IgD-negative memory B cell (primary cell): ENCODE measurements around the gene ZNF831. TPM values are rescaled to one million over a fixed set of nuclear protein-coding genes. Genes with fewer than 3 reads are reported as not detected.

Experiments
- H3K27ac Mint-ChIP-seq, 3 donors: one replicate each; pipeline ENCODE4 v1.8.0; 2020 to 2022; ENCODE audit warnings: mild to moderate bottlenecking in 3 of 3, mixed read lengths in 3 of 3, moderate library complexity in 1 of 3
- H3K27me3 Mint-ChIP-seq: one replicate; pipeline ENCODE4 v1.8.0; 2021; ENCODE audit warnings: mixed read lengths
- H3K36me3 Mint-ChIP-seq: one replicate; pipeline ENCODE4 v1.8.0; 2020; ENCODE audit warnings: mild to moderate bottlenecking, mixed read lengths
- H3K4me1 Mint-ChIP-seq, 3 donors: one replicate each; pipeline ENCODE4 v1.8.0; 2020 to 2022; ENCODE audit warnings: mixed read lengths in 3 of 3, mild to moderate bottlenecking in 1 of 3
- H3K4me3 Mint-ChIP-seq, 4 donors: one replicate each; pipeline ENCODE4 v1.8.0; 2020 to 2022; ENCODE audit warnings: mild to moderate bottlenecking in 4 of 4, mixed read lengths in 4 of 4, moderate library complexity in 3 of 4
- H3K9me3 Mint-ChIP-seq, 3 donors: one replicate each; pipeline ENCODE4 v1.8.0; 2020 to 2021; ENCODE audit warnings: mixed read lengths in 3 of 3, mild to moderate bottlenecking in 1 of 3
- polyA plus RNA-seq: library from polyadenylated mRNA; unstranded; fragments of 300-500 nt; fragmentation: Illumina TruSeq; gene quantifications from one replicate; pipeline ENCODE4 v1.2.3, GENCODE V29; 2021

Gene ZNF831
- 1.2 TPM for polyA plus RNA-seq

GRCh38 chr20:59163631-59164530 lies at the start of gene ZNF831:
ZNF831 (plus strand) TSS chr20:59163821; CDS start chr20:59191020, 27,199 bp downstream.
- H3K27me3 Mint-ChIP-seq, result peaks cover 5% of the 10 kb centered on the region
- H3K4me1 Mint-ChIP-seq, result peaks cover 41 to 52% (median 45%) of the 10 kb centered on the region in 3 donors
- peak within 1 kb of the TSS; percentile 72 to 98 (median 94) for H3K27ac Mint-ChIP-seq
- no peaks in the 10 kb centered on the region for H3K36me3 Mint-ChIP-seq
- peak within 1 kb of the TSS; percentile 66 to 96 (median 81) for H3K4me3 Mint-ChIP-seq
- peaks cover 0 to 1% (median 0%) of the 10 kb centered on the region in 3 donors for H3K9me3 Mint-ChIP-seq

GRCh38 chr20:59117526-59117925 lies 46.1 kb upstream of the ZNF831 start:
- no peaks in the 10 kb centered on the region for H3K27me3 Mint-ChIP-seq
- H3K36me3 Mint-ChIP-seq, result no peaks in the 10 kb centered on the region
- H3K4me3 Mint-ChIP-seq, result no peak overlapping the region
- peaks cover 24 to 27% (median 27%) of the 10 kb centered on the region in 3 donors for H3K4me1 Mint-ChIP-seq
- H3K27ac Mint-ChIP-seq, result peak overlapping the region in 1 of 3 donors; percentile 15
- H3K9me3 Mint-ChIP-seq, result peaks cover 0 to under 1% (median 0%) of the 10 kb centered on the region in 3 donors

GRCh38 chr20:59118855-59119254 lies 44.8 kb upstream of the ZNF831 start:
- H3K9me3 Mint-ChIP-seq, result no peaks in the 10 kb centered on the region
- H3K27ac Mint-ChIP-seq, result no peak overlapping the region
- H3K4me3 Mint-ChIP-seq, result no peak overlapping the region
- H3K27me3 Mint-ChIP-seq, result no peaks in the 10 kb centered on the region
- H3K4me1 Mint-ChIP-seq, result peaks cover 37 to 40% (median 39%) of the 10 kb centered on the region in 3 donors
- H3K36me3 Mint-ChIP-seq, result no peaks in the 10 kb centered on the region

DNA sequence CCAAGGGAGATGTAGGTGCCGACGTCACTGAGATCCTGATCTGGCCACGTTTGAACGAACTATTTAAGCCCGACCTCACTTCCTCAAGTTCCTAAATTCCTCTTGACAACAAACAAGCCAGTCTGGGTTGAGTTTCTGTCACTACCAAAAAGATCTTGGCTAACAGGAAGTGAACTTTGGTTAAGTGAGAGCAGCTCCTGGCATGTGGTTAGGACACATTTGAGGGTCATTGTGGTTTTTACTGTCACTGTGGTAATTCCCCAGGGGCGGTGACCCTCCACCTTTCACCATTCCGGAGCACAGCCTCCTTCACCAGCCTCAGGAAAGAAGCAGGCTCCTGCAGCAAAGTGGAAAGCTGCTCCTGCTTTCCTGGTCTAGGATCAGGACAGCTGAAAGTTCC lies 43.1 kb upstream of the ZNF831 start:
- Mint-ChIP-seq H3K9me3 (no peaks in the 10 kb centered on the region), H3K4me3 (peak overlapping the region in 1 of 4 donors; percentile 78), H3K36me3 (no peaks in the 10 kb centered on the region), H3K27me3 (no peaks in the 10 kb centered on the region), H3K4me1 (peaks cover 40 to 45% (median 45%) of the 10 kb centered on the region in 3 donors), H3K27ac (peak overlapping the region; percentile 48 to 68 (median 68))

DNA sequence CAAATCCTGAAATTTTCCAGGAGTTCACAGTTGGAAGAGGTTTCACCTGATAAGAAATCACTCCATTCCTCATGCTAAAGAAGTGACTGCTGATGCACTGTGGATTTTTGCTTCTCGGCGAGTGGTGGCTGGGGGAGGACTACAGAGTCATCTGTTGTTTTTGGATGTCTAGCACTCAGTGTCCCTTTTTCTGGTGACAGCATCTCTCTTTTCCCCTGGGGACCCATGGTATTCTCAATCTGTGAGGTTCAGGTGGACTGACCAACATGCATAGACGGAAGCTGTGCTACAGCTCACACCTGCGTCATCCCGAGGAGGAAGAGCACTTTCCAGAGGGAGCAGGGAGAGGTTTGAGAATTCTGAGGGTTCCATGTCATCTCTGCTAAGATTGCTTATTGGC lies 42.7 kb upstream of the ZNF831 start:
- H3K4me3 Mint-ChIP-seq, result peak overlapping the region; percentile 27 to 96 (median 54)
- H3K4me1 Mint-ChIP-seq, result peaks cover 40 to 45% (median 45%) of the 10 kb centered on the region in 3 donors
- H3K36me3 Mint-ChIP-seq, result no peaks in the 10 kb centered on the region
- H3K27me3 Mint-ChIP-seq, result no peaks in the 10 kb centered on the region
- H3K27ac Mint-ChIP-seq, result peak overlapping the region; percentile 48 to 74 (median 68)
- no peaks in the 10 kb centered on the region for H3K9me3 Mint-ChIP-seq

- Mint-ChIP-seq H3K27ac (peak overlapping the region; percentile 68 to 95 (median 80)), H3K4me1 (peaks cover 45 to 53% (median 47%) of the 10 kb centered on the region in 3 donors), H3K27me3 (no peaks in the 10 kb centered on the region), H3K4me3 (peak overlapping the region in 3 of 4 donors; percentile 34 to 96 (median 69)), H3K36me3 (no peaks in the 10 kb centered on the region), H3K9me3 (no peaks in the 10 kb centered on the region)
Measured at GRCh38 chr20:59121714-59122565, 41.7 kb upstream of the ZNF831 start.

DNA sequence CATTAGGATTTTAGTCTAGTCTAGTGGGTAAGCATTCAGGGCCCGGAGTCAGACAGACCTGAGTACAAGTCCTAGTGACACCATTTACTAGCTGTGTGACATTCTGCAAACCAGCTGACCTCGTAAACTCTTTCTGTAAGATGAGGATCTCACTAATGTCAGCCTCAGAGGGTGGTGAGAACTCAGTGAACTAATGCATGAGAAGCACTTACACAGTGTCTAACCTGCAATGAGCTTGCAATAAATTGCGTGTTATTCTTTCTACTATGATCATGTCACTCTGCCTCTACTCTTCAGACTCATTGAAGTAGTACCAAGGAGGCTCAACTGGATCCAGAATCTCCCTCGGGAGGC lies 41.1 kb upstream of the ZNF831 start:
- Mint-ChIP-seq H3K27me3 (peaks cover 2% of the 10 kb centered on the region), H3K4me1 (peaks cover 47 to 59% (median 51%) of the 10 kb centered on the region in 3 donors), H3K27ac (peak overlapping the region; percentile 76 to 97 (median 95)), H3K36me3 (no peaks in the 10 kb centered on the region), H3K4me3 (peak overlapping the region; percentile 69 to 96 (median 88)), H3K9me3 (no peaks in the 10 kb centered on the region)

DNA sequence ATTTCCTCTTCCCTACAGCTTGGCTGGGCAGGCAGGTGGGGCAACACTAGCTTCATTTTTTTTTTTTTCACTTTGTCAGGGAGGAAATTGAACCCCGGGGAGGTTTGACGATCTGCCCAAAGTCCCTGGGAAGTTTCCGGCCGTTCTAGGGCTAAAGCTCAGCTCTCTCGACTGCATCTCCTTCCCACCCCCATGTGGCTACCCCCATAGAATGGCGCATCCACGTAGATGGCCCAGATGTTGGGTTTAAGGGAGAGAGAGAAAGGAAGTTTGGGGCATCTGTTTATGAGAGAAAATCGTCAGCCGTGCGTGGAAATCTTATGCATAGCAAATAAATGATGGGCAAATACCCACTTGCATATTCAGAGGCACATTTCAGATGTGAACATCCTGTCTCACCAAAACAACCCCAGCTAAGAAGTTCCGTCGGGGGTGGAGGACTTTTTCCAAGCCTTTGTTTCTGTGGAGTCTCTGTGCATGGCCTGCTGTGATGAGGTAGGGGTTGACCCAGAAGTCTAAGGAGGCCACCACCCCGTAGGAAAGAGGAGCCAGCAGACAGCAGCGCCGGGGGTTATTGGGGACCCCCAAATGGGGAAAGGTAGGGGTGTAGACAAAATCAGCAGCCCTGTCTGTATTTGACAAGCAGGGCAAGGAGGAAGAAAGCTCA lies 40.5 kb upstream of the ZNF831 start:
- Mint-ChIP-seq H3K4me3 (peak overlapping the region; percentile 69 to 96 (median 88)), H3K36me3 (no peaks in the 10 kb centered on the region), H3K27ac (peak overlapping the region; percentile 76 to 97 (median 95)), H3K4me1 (peaks cover 47 to 64% (median 51%) of the 10 kb centered on the region in 3 donors), H3K9me3 (no peaks in the 10 kb centered on the region), H3K27me3 (peaks cover 3% of the 10 kb centered on the region)

DNA sequence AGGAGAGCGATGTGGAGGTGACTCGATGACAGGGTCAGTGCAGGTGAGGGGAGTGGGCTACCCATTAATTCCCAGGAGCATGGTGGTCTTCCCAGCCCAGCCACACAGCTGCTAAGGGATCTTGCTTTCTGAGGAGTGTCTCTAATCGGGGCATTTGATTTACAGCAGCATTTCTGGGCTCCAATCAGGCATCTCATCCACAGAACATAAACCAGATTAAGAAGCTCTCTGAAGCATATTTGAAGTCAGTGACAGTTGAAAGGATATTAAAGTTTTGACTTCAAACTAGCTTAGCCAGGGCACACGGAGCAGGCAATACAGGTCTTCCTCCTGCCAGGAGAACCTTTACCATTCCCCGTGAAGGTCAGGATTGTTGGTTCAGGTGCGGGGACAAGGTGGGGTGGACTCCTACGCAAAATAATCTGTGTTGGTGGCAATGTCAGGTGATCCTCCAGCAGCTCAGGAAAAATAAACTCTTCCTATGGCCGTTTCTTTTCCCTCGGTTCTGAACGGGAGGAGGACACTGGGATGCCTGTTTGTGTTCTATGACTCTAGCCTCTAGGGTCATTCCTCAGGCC lies 39.9 kb upstream of the ZNF831 start:
- Mint-ChIP-seq H3K27me3 (peaks cover 3% of the 10 kb centered on the region), H3K27ac (peak overlapping the region; percentile 76 to 97 (median 95)), H3K9me3 (no peaks in the 10 kb centered on the region), H3K4me3 (peak overlapping the region; percentile 69 to 96 (median 88)), H3K36me3 (no peaks in the 10 kb centered on the region), H3K4me1 (peaks cover 47 to 64% (median 54%) of the 10 kb centered on the region in 3 donors)

DNA sequence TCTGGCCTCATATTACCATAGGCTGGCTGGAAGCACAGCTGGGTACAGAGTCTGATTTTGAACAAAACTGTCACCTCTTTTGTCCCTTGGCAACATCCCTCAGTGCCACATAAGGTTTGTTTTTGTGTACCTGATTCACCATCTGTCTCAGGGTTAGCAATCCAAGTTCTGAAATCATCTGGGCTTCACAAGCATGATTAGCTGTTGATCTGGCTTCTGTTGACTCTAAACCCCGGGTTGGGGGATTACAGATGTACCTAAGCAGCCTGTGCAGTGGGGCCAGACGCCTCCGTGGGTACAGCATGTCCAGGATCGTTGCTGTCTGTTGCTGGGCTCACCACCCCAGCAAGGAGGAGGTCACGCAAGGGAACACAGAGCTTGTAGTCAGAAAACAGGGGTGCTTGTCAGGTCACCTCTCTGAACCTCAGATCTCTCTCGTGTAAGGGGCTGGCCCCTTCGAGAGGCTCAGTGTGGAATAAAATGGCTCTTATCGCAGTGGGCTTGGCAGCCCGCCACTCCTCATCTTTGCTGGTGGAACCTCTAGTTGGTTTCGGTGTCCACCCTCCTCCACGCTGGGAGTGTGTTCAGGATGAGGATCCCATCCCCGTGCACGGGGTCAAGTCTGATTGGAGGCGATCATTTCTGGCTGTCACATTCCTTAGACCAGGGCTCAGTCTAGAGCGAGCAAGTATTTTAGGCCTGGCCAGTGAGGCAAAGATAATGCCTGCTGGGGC lies 39.2 kb upstream of the ZNF831 start:
- peaks cover 3% of the 10 kb centered on the region for H3K27me3 Mint-ChIP-seq
- H3K9me3 Mint-ChIP-seq, result no peaks in the 10 kb centered on the region
- peak overlapping the region in 2 of 3 donors; percentile 76 to 97 for H3K27ac Mint-ChIP-seq
- peak overlapping the region in 3 of 4 donors; percentile 59 to 96 (median 69) for H3K4me3 Mint-ChIP-seq
- H3K4me1 Mint-ChIP-seq, result peaks cover 47 to 64% (median 54%) of the 10 kb centered on the region in 3 donors
- no peaks in the 10 kb centered on the region for H3K36me3 Mint-ChIP-seq

DNA sequence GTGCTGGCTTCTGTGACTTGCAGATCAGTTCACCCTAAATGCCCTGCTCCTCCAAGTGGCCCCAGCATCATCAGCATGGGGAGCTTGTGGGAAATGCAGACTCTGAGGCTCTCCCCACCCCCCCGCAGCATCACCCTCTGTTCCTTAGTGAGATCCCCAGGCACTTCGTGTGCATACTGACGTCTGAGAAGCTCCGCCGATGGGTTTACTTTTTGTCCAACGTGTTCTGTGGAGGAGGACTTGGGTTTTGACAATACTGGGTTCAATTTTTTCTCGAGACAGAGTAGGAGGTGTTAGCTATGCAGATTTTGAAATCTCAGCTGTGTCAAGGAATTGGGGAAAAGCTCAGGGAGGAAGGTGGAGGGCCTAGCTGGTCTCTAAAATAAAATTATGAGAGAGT lies 38.3 kb upstream of the ZNF831 start:
- Mint-ChIP-seq H3K4me3 (no peak overlapping the region), H3K36me3 (no peaks in the 10 kb centered on the region), H3K27ac (no peak overlapping the region), H3K27me3 (peaks cover 3% of the 10 kb centered on the region), H3K4me1 (peaks cover 41 to 57% (median 47%) of the 10 kb centered on the region in 3 donors), H3K9me3 (no peaks in the 10 kb centered on the region)

DNA sequence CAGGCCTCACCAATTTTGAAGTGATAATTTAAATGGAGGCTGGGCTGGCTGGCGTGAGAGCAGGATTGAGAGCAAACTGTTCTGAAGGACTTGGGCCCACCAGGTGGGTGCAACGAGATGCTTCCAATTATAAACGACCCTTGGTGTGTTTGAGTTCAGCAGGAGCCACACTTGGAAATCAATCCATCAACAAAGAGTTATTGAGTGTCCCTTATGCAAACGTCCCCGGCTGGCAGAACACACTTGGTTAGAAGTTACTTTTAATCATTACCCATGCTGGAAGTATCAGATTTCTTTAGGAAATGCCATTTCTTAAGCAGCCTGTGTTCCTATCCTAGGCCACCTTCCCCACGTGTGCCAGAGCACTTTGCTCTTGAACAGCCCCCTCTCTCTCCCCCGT lies 37.8 kb upstream of the ZNF831 start:
- Mint-ChIP-seq H3K9me3 (no peaks in the 10 kb centered on the region), H3K4me1 (peaks cover 38 to 53% (median 46%) of the 10 kb centered on the region in 3 donors), H3K27me3 (peaks cover 3% of the 10 kb centered on the region), H3K4me3 (no peak overlapping the region), H3K27ac (no peak overlapping the region), H3K36me3 (no peaks in the 10 kb centered on the region)

- Mint-ChIP-seq H3K27ac (no peak overlapping the region), H3K36me3 (no peaks in the 10 kb centered on the region), H3K4me1 (peaks cover 21 to 34% (median 28%) of the 10 kb centered on the region in 3 donors), H3K27me3 (peaks cover 3% of the 10 kb centered on the region), H3K9me3 (no peaks in the 10 kb centered on the region), H3K4me3 (no peak overlapping the region)
Measured at GRCh38 chr20:59127839-59128238, 35.8 kb upstream of the ZNF831 start.
